Measurements from ENCODE around the gene ADAMTSL3.
"Not testable (repeated sequence)": the region's sequence is repeated elsewhere in the genome, so short reads cannot be mapped to it uniquely, and the experiment has no call there.

The ADAMTSL3 gene

GRCh38 chr15:84079885-84080777, 426.2 kb downstream of the ADAMTSL3 start:
- peak in 1 of 2 donors; percentile 20 for DNase-seq (ENCODE audit: low read depth in 1 of 2, low spot score in 1 of 2)

- not testable (repeated sequence) for DNase-seq (ENCODE audit: low read depth in 1 of 2, low spot score in 1 of 2)
Observed at GRCh38 chr15:84080778-84081084, 426.8 kb downstream of the ADAMTSL3 start.

GRCh38 chr15:84081391-84082168, 427.7 kb downstream of the ADAMTSL3 start:
- no peak for DNase-seq (ENCODE audit: low read depth in 1 of 2, low spot score in 1 of 2)

- no peak for DNase-seq (ENCODE audit: low read depth in 1 of 2, low spot score in 1 of 2)
Observed at GRCh38 chr15:84082739-84083138, 428.8 kb downstream of the ADAMTSL3 start.

GRCh38 chr15:84086071-84086470, 432.1 kb downstream of the ADAMTSL3 start:
- DNase-seq (ENCODE audit: low read depth in 1 of 2, low spot score in 1 of 2) = not testable (repeated sequence)

Data from stimulated activated CD4-positive, alpha-beta T cell treated with anti-CD3 and anti-CD28 coated beads, Interleukin-15, amount 100 ng/mL, for 1 hour (primary cell).